Activated T-cell treated with anti-CD3 and anti-CD28 coated beads for 48 hours (primary cell): ENCODE results near the gene WIPF2.

Experiments used
- DNase-seq: peaks from one replicate; pipeline ENCODE4 v3.0.0-alpha.2; 2020; ENCODE audit warnings: low read depth

The WIPF2 gene

DNA sequence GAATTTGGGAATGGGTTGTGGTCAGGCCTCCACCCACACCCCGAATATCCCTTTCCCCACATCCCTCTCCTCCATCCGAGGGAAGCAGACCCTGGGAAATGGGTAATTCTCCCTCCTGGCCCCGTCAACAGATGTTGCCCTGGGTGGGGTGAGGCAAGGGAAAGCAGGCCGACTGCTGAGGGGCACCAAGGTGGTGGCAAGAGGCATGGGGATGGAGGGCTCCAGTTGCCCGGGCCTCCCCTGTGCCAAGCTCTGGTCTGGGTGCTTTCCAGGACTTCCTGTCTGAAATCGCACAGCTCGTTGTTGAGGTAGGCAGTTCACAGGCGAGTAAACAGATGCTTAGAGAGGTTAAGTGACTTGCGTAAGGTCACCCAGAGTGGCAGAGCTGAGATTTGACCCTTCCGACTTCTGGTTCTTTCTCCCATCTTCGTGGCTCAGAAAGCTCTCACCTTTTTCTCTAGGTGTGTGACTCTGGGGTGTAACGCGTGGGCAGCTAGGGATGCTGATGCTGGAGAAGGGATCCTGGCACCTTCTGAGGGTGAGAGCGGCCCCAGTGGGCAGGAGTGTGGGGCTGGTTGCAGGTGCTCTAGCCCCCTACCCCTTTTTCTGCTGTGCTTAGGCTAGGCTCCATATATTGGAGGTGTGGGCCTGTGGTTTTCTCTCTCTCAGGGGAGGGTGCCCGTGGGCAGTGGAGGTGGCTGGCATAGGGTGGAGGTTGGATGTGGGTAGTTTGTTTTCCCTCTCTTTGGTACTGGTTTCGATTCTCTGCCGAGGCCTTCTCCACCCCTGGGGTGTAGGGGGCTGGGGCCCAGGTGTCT lies 107.1 kb downstream of the WIPF2 start:
- no peak for DNase-seq

GRCh38 chr17:40326832-40327199 lies 107.7 kb downstream of the WIPF2 start:
- no peak for DNase-seq

DNA sequence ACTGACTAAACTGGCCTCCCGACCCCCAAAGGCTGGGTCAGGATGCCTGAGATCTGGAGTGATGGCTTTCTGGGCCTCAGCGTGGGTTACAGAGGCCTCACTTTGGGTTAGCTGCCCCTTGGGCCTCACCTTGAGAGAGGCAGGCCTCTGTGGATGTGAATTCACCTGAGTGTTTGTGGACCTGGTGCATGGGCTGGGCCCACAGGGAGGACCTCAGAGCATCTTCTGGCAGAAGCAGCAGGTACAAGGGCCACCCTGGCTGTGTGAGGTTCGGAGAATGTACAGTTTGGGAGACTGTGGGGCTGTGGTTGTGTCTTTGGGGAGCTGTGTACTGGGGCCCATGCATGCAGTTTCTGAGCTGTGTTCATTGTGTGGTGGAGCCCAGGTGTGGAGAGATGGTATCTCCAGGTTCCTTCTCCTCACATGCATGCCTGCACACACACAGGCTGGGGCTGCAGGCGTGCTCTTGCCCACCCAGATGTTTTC lies 108.2 kb downstream of the WIPF2 start:
- no peak for DNase-seq

GRCh38 chr17:40327735-40328385 lies 108.8 kb downstream of the WIPF2 start:
- DNase-seq: no peak

DNA sequence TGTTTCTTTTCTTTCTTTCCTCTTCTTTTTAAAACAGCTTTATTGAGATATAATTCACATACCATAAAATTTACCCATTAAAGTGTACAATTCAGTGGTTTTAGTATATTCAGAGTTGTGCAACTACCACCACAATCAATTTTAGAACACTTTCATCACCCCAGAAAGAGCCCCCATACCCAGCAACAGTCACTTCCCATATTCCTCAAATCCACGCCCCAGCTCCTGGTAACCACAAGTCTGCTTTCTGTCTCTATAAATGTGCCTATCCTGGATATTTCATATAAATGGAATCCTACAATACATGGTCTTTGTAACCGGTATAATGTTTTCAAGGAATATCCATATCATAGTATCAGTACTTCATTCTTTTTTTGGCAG lies 109.3 kb downstream of the WIPF2 start:
- no peak for DNase-seq

DNA sequence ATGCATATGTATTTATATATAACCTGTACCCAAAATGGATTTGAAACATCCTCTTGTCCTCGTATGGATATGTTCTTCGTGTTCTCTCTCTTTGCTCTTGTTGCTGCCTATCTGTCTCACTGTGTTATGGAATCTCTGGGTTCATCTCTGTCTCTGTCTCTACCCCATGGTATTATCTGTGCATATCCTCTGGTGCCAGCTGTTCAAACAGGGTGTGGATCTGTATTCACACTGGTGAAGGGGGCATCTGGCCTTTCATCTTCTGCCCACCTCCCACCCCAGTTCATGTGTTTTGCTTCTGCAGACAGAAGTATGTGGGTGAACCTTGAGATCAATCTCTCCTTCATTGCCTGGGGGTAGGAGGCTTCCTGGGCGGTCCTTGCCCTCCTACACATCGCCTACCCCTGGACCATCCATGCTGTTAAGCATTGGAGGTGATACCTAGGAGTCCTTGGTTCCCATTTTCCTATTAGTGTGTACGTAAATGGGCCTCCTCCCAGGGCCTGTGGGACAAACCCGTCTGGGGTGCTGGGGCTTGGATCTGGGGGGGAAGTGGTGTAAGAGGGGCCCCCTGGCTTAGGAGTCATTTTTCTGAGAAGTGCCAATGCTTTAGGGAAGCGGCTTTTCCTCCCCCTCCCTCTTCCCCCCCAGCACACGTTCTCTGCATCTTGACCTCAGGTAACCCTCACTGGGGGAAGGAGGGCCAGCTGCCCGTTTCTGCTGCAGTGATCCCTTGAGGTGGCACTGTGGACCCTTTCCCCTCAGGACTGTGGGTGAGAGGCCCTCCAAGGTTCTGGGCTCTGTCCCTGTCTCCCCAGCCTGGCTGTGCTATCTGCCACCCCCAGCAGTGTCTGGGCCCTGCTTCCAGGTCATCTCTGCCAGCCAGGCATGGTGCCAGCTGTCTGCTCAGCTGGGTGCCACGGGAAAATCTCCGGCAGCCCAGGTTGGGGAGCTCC lies 111.0 kb downstream of the WIPF2 start:
- no peak for DNase-seq

- no peak for DNase-seq
Measured at GRCh38 chr17:40330850-40331470, 111.9 kb downstream of the WIPF2 start.

GRCh38 chr17:40331743-40332641 lies 112.9 kb downstream of the WIPF2 start:
- DNase-seq: no peak
